GM12891 (cell line): Measurements from ENCODE around the gene S100A2.

Experiments used
- POLR2A ChIP-seq: IDR thresholded peaks from 2 replicates; pipeline ENCODE4 v1.6.1; 2011; ENCODE audit warnings: low read depth, low read length, control low read depth
- POLR2AphosphoS5 ChIP-seq: IDR thresholded peaks from 2 replicates; pipeline ENCODE4 v1.6.1; 2011; ENCODE audit warnings: low read depth, low read length, control low read depth
- TAF1 ChIP-seq: IDR thresholded peaks from 2 replicates; pipeline ENCODE4 v1.6.1; 2011; ENCODE audit warnings: low read depth, low read length, control low read depth

GRCh38 chr1:153533689-153534201 lies 31.9 kb downstream of the S100A2 start:
- no peak for TF ChIP-seq POLR2A
- TF ChIP-seq POLR2AphosphoS5, result no peak
- no peak for TF ChIP-seq TAF1
